Sciatic nerve (tissue), 2 donors: Measurements from ENCODE around the gene CADPS. TPM values are rescaled to one million over a fixed set of nuclear protein-coding genes. Genes with fewer than 3 reads are reported as not detected.

Experiments used
- ATAC-seq: fragments of 200-7000 bp; cut with Tn5 transposase; one replicate; pipeline ENCODE4 v1.9.1; 2020; ENCODE audit warnings: mild to moderate bottlenecking, moderate library complexity
- DNase-seq: peaks from one replicate; pipeline ENCODE4 v3.0.0-alpha.2; 2020; ENCODE audit warnings: low spot score
- intact Hi-C: fragments of 100-400 bp; cut with DNase I; formaldehyde crosslinking; loops from one replicate; pipeline ENCODE4 v1.14.2; 2022
- total RNA-seq: library from RNA; stranded (reverse); fragmentation: NEBNext Ultra II Directional; extraction: Animal tissue kit (Norgen Biotek cat#: 25700); gene quantifications from one replicate; pipeline ENCODE4 v1.2.1, GENCODE V29; 2021
- donor health status: DM: no; HTN: no; CAD: no.
- donor health status: DM: no; HTN: no; CAD: no.

Gene CADPS
- total RNA-seq, 1 donor from 2014 or later = 1.1 TPM

- intact Hi-C loops = no loop called here
- no peak for DNase-seq
- ATAC-seq = no peak
Observed at GRCh38 chr3:62876064-62876463, 848 bp upstream of the CADPS start.

- DNase-seq (no peak), ATAC-seq (no peak)
- intact Hi-C loops = no loop called here
Observed at GRCh38 chr3:62875558-62876002, 364 bp upstream of the CADPS start.

- intact Hi-C loops = no loop called here
- ATAC-seq (peak; percentile 26), DNase-seq (no peak)
Observed at GRCh38 chr3:62873761-62874710, 1.2 kb downstream of the CADPS start.

- intact Hi-C loops = no loop called here
- no peak for ATAC-seq
- DNase-seq = no peak
Observed at GRCh38 chr3:62873451-62873760, 1.8 kb downstream of the CADPS start.

GRCh38 chr3:62872318-62872717 lies 2.9 kb downstream of the CADPS start:
- intact Hi-C loops = no loop called here
- DNase-seq = no peak
- no peak for ATAC-seq

- DNase-seq = no peak
- intact Hi-C loops = no loop called here
- ATAC-seq = no peak
Observed at GRCh38 chr3:62870321-62870720, 4.9 kb downstream of the CADPS start.

GRCh38 chr3:62863648-62864047 lies 11.6 kb downstream of the CADPS start:
- no peak for ATAC-seq
- DNase-seq = no peak
- intact Hi-C loops = no loop called here

GRCh38 chr3:62859203-62859791 lies 15.9 kb downstream of the CADPS start:
- intact Hi-C loops = no loop called here
- DNase-seq (no peak), ATAC-seq (no peak)

GRCh38 chr3:62845996-62846395 lies 29.2 kb downstream of the CADPS start:
- intact Hi-C loops = no loop called here
- DNase-seq = no peak
- ATAC-seq = no peak

- ATAC-seq (no peak), DNase-seq (no peak)
- intact Hi-C loops = no loop called here
Observed at GRCh38 chr3:62843508-62843907, 31.7 kb downstream of the CADPS start.

GRCh38 chr3:62839748-62840147 lies 35.5 kb downstream of the CADPS start:
- ATAC-seq = no peak
- no peak for DNase-seq
- intact Hi-C loops = no loop called here

GRCh38 chr3:62837145-62837787 lies 38.0 kb downstream of the CADPS start:
- intact Hi-C loops = no loop called here
- DNase-seq (no peak), ATAC-seq (no peak)

GRCh38 chr3:62835554-62836236 lies 39.5 kb downstream of the CADPS start:
- ATAC-seq (no peak), DNase-seq (no peak)
- intact Hi-C loops = no loop called here

- intact Hi-C loops = no loop called here
- no peak for ATAC-seq
- DNase-seq = no peak
Observed at GRCh38 chr3:62833538-62833937, 41.7 kb downstream of the CADPS start.

GRCh38 chr3:62832553-62832952 lies 42.7 kb downstream of the CADPS start:
- no peak for ATAC-seq
- intact Hi-C loops = no loop called here
- DNase-seq = no peak

- ATAC-seq = no peak
- DNase-seq = no peak
- intact Hi-C loops = no loop called here
Observed at GRCh38 chr3:62830727-62831322, 44.4 kb downstream of the CADPS start.

- DNase-seq (no peak), ATAC-seq (no peak)
- intact Hi-C loops = no loop called here
Observed at GRCh38 chr3:62827550-62827949, 47.7 kb downstream of the CADPS start.

GRCh38 chr3:62824965-62825592 lies 50.1 kb downstream of the CADPS start:
- intact Hi-C loops = no loop called here
- ATAC-seq (no peak), DNase-seq (no peak)
